T-helper 2 cell (primary cell): ENCODE measurements around the gene CBX2.

Experiments
- DNase-seq, 5 experiments: peaks; one replicate each; pipeline versions ENCODE4 v3.0.0 to v3.0.0-alpha.2; 2012 to 2022

CBX2 gene

GRCh38 chr17:79813297-79814126 lies 35.6 kb downstream of the CBX2 start:
- peak in 1 of 5 experiments; percentile 31 for DNase-seq

- DNase-seq: no peak
Measured at GRCh38 chr17:79814127-79814973, 36.4 kb downstream of the CBX2 start.

- DNase-seq: no peak
Measured at GRCh38 chr17:79814974-79815835, 37.3 kb downstream of the CBX2 start.

GRCh38 chr17:79815836-79816461 lies 38.0 kb downstream of the CBX2 start:
- DNase-seq: no peak

GRCh38 chr17:79818026-79818758 lies 40.2 kb downstream of the CBX2 start:
- DNase-seq: no peak

GRCh38 chr17:79819085-79819484 lies 41.1 kb downstream of the CBX2 start:
- DNase-seq: no peak

- DNase-seq: no peak
Measured at GRCh38 chr17:79819534-79820276, 41.8 kb downstream of the CBX2 start.

- DNase-seq: no peak
Measured at GRCh38 chr17:79820959-79821330, 43.0 kb downstream of the CBX2 start.

GRCh38 chr17:79821331-79822095 lies 43.6 kb downstream of the CBX2 start:
- DNase-seq: no peak

- DNase-seq: no peak
Measured at GRCh38 chr17:79822583-79823124, 44.7 kb downstream of the CBX2 start.

- no peak for DNase-seq
Measured at GRCh38 chr17:79824234-79824633, 46.3 kb downstream of the CBX2 start.

GRCh38 chr17:79824893-79825579 lies 47.1 kb downstream of the CBX2 start:
- no peak for DNase-seq

GRCh38 chr17:79825580-79825921 lies 47.6 kb downstream of the CBX2 start:
- no peak for DNase-seq

GRCh38 chr17:79826204-79826680 lies 48.3 kb downstream of the CBX2 start:
- no peak for DNase-seq

GRCh38 chr17:79826841-79827578 lies 49.1 kb downstream of the CBX2 start:
- DNase-seq: no peak

- no peak for DNase-seq
Measured at GRCh38 chr17:79829004-79829403, 51.1 kb downstream of the CBX2 start.

GRCh38 chr17:79829457-79829856 lies 51.5 kb downstream of the CBX2 start:
- DNase-seq: no peak

GRCh38 chr17:79830303-79830702 lies 52.4 kb downstream of the CBX2 start:
- no peak for DNase-seq
